HEK293 (cell line): ENCODE data around the gene ABR.

ENCODE experiments used
- FEZF1 ChIP-seq: fragments of 450-650 bp; formaldehyde crosslinking; IDR thresholded peaks from 2 replicates; pipeline ENCODE4 v1.5.1; 2016; ENCODE audit warnings: missing biosample characterization, missing genetic modification characterization
- KLF16 ChIP-seq: fragments of 450-650 bp; formaldehyde crosslinking; IDR thresholded peaks from 2 replicates; pipeline ENCODE4 v1.5.1; 2017; ENCODE audit warnings: missing biosample characterization, missing genetic modification characterization
- KLF8 ChIP-seq: fragments of 450-650 bp; formaldehyde crosslinking; IDR thresholded peaks from 2 replicates; pipeline ENCODE4 v1.5.1; 2016; ENCODE audit warnings: missing biosample characterization, missing genetic modification characterization
- MYNN ChIP-seq: fragments of 450-650 bp; formaldehyde crosslinking; IDR thresholded peaks from 2 replicates; pipeline ENCODE4 v1.5.1; 2016; ENCODE audit warnings: missing biosample characterization, missing genetic modification characterization, borderline replicate concordance
- OSR2 ChIP-seq: fragments of 450-650 bp; formaldehyde crosslinking; IDR thresholded peaks from 2 replicates; pipeline ENCODE4 v1.5.1; 2016; ENCODE audit warnings: missing biosample characterization, missing genetic modification characterization
- SP3 ChIP-seq: fragments of 450-650 bp; formaldehyde crosslinking; IDR thresholded peaks from 2 replicates; pipeline ENCODE4 v1.5.1; 2016; ENCODE audit warnings: missing biosample characterization, missing genetic modification characterization
- YY1 ChIP-seq: fragments of 450-650 bp; formaldehyde crosslinking; IDR thresholded peaks from 2 replicates; pipeline ENCODE4 v1.5.1; 2018; ENCODE audit warnings: missing biosample characterization, missing genetic modification characterization
- ZBTB1 ChIP-seq: fragments of 450-650 bp; formaldehyde crosslinking; IDR thresholded peaks from 2 replicates; pipeline ENCODE4 v1.5.1; 2016; ENCODE audit warnings: missing biosample characterization, missing genetic modification characterization
- ZBTB48 ChIP-seq: fragments of 450-650 bp; formaldehyde crosslinking; IDR thresholded peaks from 2 replicates; pipeline ENCODE4 v1.5.1; 2016; ENCODE audit warnings: missing biosample characterization, missing genetic modification characterization
- ZNF114 ChIP-seq: fragments of 450-650 bp; formaldehyde crosslinking; IDR thresholded peaks from 2 replicates; pipeline ENCODE4 v1.5.0; 2017; ENCODE audit warnings: missing biosample characterization, missing genetic modification characterization
- ZNF121 ChIP-seq: fragments of 450-650 bp; formaldehyde crosslinking; IDR thresholded peaks from 2 replicates; pipeline ENCODE4 v1.5.1; 2016; ENCODE audit warnings: missing biosample characterization, missing genetic modification characterization
- ZNF16 ChIP-seq: fragments of 450-650 bp; formaldehyde crosslinking; IDR thresholded peaks from 2 replicates; pipeline ENCODE4 v1.5.1; 2016; ENCODE audit warnings: low read depth, missing biosample characterization, missing genetic modification characterization
- ZNF214 ChIP-seq: fragments of 450-650 bp; formaldehyde crosslinking; IDR thresholded peaks from 2 replicates; pipeline ENCODE4 v1.5.1; 2017; ENCODE audit warnings: missing biosample characterization, mild to moderate bottlenecking, missing genetic modification characterization, borderline replicate concordance
- ZNF223 ChIP-seq: fragments of 450-650 bp; formaldehyde crosslinking; IDR thresholded peaks from 2 replicates; pipeline ENCODE4 v1.5.1; 2016; ENCODE audit warnings: missing biosample characterization, missing genetic modification characterization
- ZNF239 ChIP-seq: fragments of 450-650 bp; formaldehyde crosslinking; IDR thresholded peaks from 2 replicates; pipeline ENCODE4 v1.5.1; 2016; ENCODE audit warnings: missing biosample characterization, missing genetic modification characterization
- ZNF335 ChIP-seq: fragments of 450-650 bp; formaldehyde crosslinking; conservative IDR thresholded peaks from 2 replicates; pipeline ENCODE4 v1.5.1; 2016; ENCODE audit warnings: missing biosample characterization, missing genetic modification characterization
- ZNF341 ChIP-seq: fragments of 450-650 bp; formaldehyde crosslinking; IDR thresholded peaks from 2 replicates; pipeline ENCODE4; 2016; ENCODE audit warnings: low read depth, missing biosample characterization, missing genetic modification characterization
- ZNF404 ChIP-seq: fragments of 450-650 bp; formaldehyde crosslinking; IDR thresholded peaks from 2 replicates; pipeline ENCODE4 v1.5.1; 2017; ENCODE audit warnings: missing biosample characterization, missing genetic modification characterization
- ZNF416 ChIP-seq: fragments of 450-650 bp; formaldehyde crosslinking; IDR thresholded peaks from 2 replicates; pipeline ENCODE4 v1.5.1; 2016; ENCODE audit warnings: missing biosample characterization, missing genetic modification characterization
- ZNF514 ChIP-seq: fragments of 450-650 bp; formaldehyde crosslinking; IDR thresholded peaks from 2 replicates; pipeline ENCODE4 v1.5.1; 2016; ENCODE audit warnings: missing biosample characterization, missing genetic modification characterization
- ZNF530 ChIP-seq: fragments of 450-650 bp; formaldehyde crosslinking; IDR thresholded peaks from 2 replicates; pipeline ENCODE4 v1.5.1; 2016; ENCODE audit warnings: low read depth, missing biosample characterization, missing genetic modification characterization
- ZNF571 ChIP-seq: fragments of 450-650 bp; formaldehyde crosslinking; IDR thresholded peaks from 2 replicates; pipeline ENCODE4 v1.5.0; 2017; ENCODE audit warnings: missing biosample characterization, missing genetic modification characterization
- ZNF621 ChIP-seq: fragments of 450-650 bp; formaldehyde crosslinking; IDR thresholded peaks from 2 replicates; pipeline ENCODE4 v1.5.1; 2017; ENCODE audit warnings: missing biosample characterization, missing genetic modification characterization
- ZNF654 ChIP-seq: fragments of 450-650 bp; formaldehyde crosslinking; IDR thresholded peaks from 2 replicates; pipeline ENCODE4 v1.5.1; 2016; ENCODE audit warnings: low read depth, missing biosample characterization, missing genetic modification characterization
- ZNF660 ChIP-seq: fragments of 450-650 bp; IDR thresholded peaks from 2 replicates; pipeline ENCODE4 v1.5.1; 2018; ENCODE audit warnings: missing biosample characterization, mild to moderate bottlenecking, missing genetic modification characterization
- ZNF785 ChIP-seq: fragments of 450-650 bp; formaldehyde crosslinking; IDR thresholded peaks from 2 replicates; pipeline ENCODE4 v1.5.1; 2016; ENCODE audit warnings: missing biosample characterization, missing genetic modification characterization
- ZSCAN23 ChIP-seq: fragments of 450-650 bp; formaldehyde crosslinking; IDR thresholded peaks from 2 replicates; pipeline ENCODE4 v1.5.1; 2016; ENCODE audit warnings: missing biosample characterization, missing genetic modification characterization
- TF ChIP-seq, protein P1 (sequence below): fragments of 450-650 bp; formaldehyde crosslinking; IDR thresholded peaks from 2 replicates; pipeline ENCODE4 v1.5.1; 2016; ENCODE audit warnings: missing biosample characterization, missing genetic modification characterization
- TF ChIP-seq, protein P2 (sequence below): fragments of 450-650 bp; formaldehyde crosslinking; IDR thresholded peaks from 2 replicates; pipeline ENCODE4 v1.5.1; 2016; ENCODE audit warnings: missing biosample characterization, missing genetic modification characterization, borderline replicate concordance
- TF ChIP-seq, protein P3 (sequence below): fragments of 450-650 bp; formaldehyde crosslinking; IDR thresholded peaks from 2 replicates; pipeline ENCODE4 v1.5.1; 2017; ENCODE audit warnings: missing biosample characterization, missing genetic modification characterization
- TF ChIP-seq, protein P4 (sequence below): sonication (generic); formaldehyde crosslinking; IDR thresholded peaks from 2 replicates; pipeline ENCODE4 v1.8.1; 2022; ENCODE audit warnings: mild to moderate bottlenecking, moderate library complexity, missing genetic modification reagents
- TF ChIP-seq, protein P5 (sequence below): fragments of 450-650 bp; formaldehyde crosslinking; IDR thresholded peaks from 2 replicates; pipeline ENCODE4 v1.5.1; 2016; ENCODE audit warnings: missing biosample characterization, missing genetic modification characterization
- TF ChIP-seq, protein P6 (sequence below): fragments of 450-650 bp; formaldehyde crosslinking; IDR thresholded peaks from 2 replicates; pipeline ENCODE4 v1.5.1; 2016; ENCODE audit warnings: missing biosample characterization, missing genetic modification characterization

Gene ABR

DNA sequence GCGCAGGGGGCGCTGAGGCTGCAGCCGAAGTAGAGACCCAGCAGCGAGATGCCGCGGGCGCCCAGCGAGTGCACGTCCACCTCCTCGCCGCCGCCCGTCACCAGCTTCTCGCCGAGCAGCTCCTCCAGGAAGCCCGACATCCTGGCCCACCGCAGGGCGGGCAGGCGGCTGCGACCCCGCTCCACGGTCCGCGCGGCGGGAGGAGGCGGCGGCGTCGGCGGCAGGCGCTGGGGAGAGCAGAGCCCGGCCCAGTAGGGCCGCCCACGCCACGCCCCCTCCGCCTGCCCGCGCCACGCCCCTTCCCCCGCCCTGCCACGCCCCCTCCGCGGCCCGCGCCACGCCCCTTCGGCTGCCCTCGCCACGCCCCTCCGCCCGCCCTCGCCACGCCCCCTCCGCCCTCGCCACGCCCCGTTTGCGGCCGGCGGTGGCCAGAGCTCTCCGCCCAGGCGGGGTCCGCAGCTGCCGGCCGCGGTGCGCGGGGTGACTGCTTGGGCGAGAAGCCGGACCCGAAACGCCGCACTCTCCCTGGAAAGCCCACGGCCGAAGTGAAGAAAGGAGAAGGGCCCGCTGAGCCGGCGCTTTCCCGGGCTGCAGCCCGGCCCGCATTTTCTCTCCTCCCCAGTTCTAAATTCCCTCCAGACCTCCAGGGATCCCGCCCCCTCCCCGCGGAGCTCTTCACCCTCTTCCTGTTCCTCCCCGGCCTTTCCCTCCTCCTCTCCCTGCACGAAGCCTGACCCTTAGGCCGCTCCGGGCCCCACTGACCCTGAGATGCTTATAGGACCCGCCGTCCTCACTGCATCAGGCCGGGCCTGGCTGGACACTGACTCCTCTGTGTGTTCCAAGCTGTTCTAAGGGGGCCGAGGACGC, 200.0 kb downstream of the ABR start, which contains the start of gene NXN (continued):
- TF ChIP-seq, protein P1, sequence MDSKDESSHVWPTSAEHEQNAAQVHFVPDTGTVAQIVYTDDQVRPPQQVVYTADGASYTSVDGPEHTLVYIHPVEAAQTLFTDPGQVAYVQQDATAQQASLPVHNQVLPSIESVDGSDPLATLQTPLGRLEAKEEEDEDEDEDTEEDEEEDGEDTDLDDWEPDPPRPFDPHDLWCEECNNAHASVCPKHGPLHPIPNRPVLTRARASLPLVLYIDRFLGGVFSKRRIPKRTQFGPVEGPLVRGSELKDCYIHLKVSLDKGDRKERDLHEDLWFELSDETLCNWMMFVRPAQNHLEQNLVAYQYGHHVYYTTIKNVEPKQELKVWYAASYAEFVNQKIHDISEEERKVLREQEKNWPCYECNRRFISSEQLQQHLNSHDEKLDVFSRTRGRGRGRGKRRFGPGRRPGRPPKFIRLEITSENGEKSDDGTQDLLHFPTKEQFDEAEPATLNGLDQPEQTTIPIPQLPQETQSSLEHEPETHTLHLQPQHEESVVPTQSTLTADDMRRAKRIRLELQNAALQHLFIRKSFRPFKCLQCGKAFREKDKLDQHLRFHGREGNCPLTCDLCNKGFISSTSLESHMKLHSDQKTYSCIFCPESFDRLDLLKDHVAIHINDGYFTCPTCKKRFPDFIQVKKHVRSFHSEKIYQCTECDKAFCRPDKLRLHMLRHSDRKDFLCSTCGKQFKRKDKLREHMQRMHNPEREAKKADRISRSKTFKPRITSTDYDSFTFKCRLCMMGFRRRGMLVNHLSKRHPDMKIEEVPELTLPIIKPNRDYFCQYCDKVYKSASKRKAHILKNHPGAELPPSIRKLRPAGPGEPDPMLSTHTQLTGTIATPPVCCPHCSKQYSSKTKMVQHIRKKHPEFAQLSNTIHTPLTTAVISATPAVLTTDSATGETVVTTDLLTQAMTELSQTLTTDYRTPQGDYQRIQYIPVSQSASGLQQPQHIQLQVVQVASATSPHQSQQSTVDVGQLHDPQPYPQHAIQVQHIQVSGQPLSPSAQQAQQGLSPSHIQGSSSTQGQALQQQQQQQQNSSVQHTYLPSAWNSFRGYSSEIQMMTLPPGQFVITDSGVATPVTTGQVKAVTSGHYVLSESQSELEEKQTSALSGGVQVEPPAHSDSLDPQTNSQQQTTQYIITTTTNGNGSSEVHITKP = peak; percentile 95
- TF ChIP-seq, protein P2, sequence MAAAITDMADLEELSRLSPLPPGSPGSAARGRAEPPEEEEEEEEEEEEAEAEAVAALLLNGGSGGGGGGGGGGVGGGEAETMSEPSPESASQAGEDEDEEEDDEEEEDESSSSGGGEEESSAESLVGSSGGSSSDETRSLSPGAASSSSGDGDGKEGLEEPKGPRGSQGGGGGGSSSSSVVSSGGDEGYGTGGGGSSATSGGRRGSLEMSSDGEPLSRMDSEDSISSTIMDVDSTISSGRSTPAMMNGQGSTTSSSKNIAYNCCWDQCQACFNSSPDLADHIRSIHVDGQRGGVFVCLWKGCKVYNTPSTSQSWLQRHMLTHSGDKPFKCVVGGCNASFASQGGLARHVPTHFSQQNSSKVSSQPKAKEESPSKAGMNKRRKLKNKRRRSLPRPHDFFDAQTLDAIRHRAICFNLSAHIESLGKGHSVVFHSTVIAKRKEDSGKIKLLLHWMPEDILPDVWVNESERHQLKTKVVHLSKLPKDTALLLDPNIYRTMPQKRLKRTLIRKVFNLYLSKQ (tag by site-specific recombination) = no peak
- TF ChIP-seq ZNF214 (tag by site-specific recombination) (no peak), ZNF514 (tag by site-specific recombination) (no peak), FEZF1 (tag by site-specific recombination) (no peak), ZBTB48 (tag by site-specific recombination) (no peak; the same call in 1 of the 2 replicates), ZNF660 (tag by site-specific recombination) (peak; percentile 78; the same call in 1 of the 2 replicates), ZNF571 (tag by site-specific recombination) (no peak), ZNF335 (tag by site-specific recombination) (peak; percentile 62), YY1 (no peak), ZSCAN23 (tag by site-specific recombination) (no peak), KLF8 (peak; percentile 84), ZNF223 (tag by site-specific recombination) (no peak), ZNF654 (tag by site-specific recombination) (no peak), ZNF341 (peak; percentile 70), SP3 (tag by site-specific recombination) (peak; percentile 80), ZNF404 (tag by site-specific recombination) (no peak), ZBTB1 (tag by site-specific recombination) (no peak), MYNN (tag by site-specific recombination) (no peak), ZNF16 (no peak), ZNF530 (tag by site-specific recombination) (no peak), ZNF239 (no peak), OSR2 (tag by site-specific recombination) (no peak), ZNF416 (tag by site-specific recombination) (no peak), ZNF621 (tag by site-specific recombination) (no peak), ZNF785 (tag by site-specific recombination) (no peak), ZNF114 (tag by site-specific recombination) (no peak), KLF16 (tag by site-specific recombination) (peak; percentile 43), ZNF121 (tag by site-specific recombination) (no peak)
- TF ChIP-seq, protein P3, sequence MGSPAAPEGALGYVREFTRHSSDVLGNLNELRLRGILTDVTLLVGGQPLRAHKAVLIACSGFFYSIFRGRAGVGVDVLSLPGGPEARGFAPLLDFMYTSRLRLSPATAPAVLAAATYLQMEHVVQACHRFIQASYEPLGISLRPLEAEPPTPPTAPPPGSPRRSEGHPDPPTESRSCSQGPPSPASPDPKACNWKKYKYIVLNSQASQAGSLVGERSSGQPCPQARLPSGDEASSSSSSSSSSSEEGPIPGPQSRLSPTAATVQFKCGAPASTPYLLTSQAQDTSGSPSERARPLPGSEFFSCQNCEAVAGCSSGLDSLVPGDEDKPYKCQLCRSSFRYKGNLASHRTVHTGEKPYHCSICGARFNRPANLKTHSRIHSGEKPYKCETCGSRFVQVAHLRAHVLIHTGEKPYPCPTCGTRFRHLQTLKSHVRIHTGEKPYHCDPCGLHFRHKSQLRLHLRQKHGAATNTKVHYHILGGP (tag by site-specific recombination) = no peak
- TF ChIP-seq, protein P4, sequence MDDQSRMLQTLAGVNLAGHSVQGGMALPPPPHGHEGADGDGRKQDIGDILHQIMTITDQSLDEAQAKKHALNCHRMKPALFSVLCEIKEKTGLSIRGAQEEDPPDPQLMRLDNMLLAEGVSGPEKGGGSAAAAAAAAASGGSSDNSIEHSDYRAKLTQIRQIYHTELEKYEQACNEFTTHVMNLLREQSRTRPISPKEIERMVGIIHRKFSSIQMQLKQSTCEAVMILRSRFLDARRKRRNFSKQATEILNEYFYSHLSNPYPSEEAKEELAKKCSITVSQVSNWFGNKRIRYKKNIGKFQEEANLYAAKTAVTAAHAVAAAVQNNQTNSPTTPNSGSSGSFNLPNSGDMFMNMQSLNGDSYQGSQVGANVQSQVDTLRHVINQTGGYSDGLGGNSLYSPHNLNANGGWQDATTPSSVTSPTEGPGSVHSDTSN (CRISPR knock-in tag) = peak; percentile 86; the same call in 1 of the 2 replicates
- TF ChIP-seq, protein P5, sequence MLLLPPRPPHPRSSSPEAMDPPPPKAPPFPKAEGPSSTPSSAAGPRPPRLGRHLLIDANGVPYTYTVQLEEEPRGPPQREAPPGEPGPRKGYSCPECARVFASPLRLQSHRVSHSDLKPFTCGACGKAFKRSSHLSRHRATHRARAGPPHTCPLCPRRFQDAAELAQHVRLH = no peak
- TF ChIP-seq, protein P6, sequence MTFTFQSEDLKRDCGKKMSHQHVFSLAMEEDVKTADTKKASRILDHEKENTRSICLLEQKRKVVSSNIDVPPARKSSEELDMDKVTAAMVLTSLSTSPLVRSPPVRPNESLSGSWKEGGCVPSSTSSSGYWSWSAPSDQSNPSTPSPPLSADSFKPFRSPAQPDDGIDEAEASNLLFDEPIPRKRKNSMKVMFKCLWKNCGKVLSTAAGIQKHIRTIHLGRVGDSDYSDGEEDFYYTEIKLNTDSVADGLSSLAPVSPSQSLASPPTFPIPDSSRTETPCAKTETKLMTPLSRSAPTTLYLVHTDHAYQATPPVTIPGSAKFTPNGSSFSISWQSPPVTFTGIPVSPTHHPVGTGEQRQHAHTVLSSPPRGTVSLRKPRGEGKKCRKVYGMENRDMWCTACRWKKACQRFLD = no peak
